Lower leg skin (tissue), 4 donors: Measurements from ENCODE around the gene MT1H. TPM values are rescaled to one million over a fixed set of nuclear protein-coding genes. Genes with fewer than 3 reads are reported as not detected.
"Not testable (repeated sequence)": the region's sequence is repeated elsewhere in the genome, so short reads cannot be mapped to it uniquely, and the experiment has no call there.

Source experiments
- DNase-seq, 2 donors: peaks; one replicate each; pipeline ENCODE4 v3.0.0-alpha.2; 2019; ENCODE audit warnings: low spot score in 2 of 2
- H3K4me3 ChIP-seq: fragments of 200-600 bp; sonication (generic); 2 replicates; pipeline ENCODE4 v1.5.1; 2017; ENCODE audit warnings: mild to moderate bottlenecking, low read depth; ENCODE audit not compliant: poor library complexity, severe bottlenecking
- POLR2A ChIP-seq, 2 donors: fragments of 450-650 bp; IDR thresholded peaks; one replicate each; pipeline ENCODE4 v1.6.1; 2016 to 2017; ENCODE audit warnings: antibody characterized with exemption in 2 of 2, mild to moderate bottlenecking in 1 of 2, moderate library complexity in 1 of 2
- WGBS, 2 donors: methylation state at CpG; one replicate each; pipeline ENCODE4 v1.1.5; 2018; 5-methylcytosine and 5-hydroxymethylcytosine counted together
- intact Hi-C: fragments of 100-400 bp; cut with DNase I; formaldehyde crosslinking; loops from one replicate; pipeline ENCODE4 v1.15.0; 2023; ENCODE audit warnings: low total_unique reads
- total RNA-seq, 4 donors: library from RNA; depleted of rRNA; stranded (reverse); fragments of >200 nt; gene quantifications; one replicate each; pipeline ENCODE4 v1.1.0, GENCODE V29; 2016
- TF ChIP-seq, protein P1 (sequence below), 3 donors: fragments of 450-650 bp; IDR thresholded peaks; one replicate each; pipeline ENCODE4 v1.5.1; 2016; ENCODE audit warnings: antibody characterized with exemption in 3 of 3, mild to moderate bottlenecking in 3 of 3, moderate library complexity in 2 of 3

Gene MT1H
- total RNA-seq, 4 donors from 2014 or later = 1.2 to 3.9 TPM; not detected in 2

DNA sequence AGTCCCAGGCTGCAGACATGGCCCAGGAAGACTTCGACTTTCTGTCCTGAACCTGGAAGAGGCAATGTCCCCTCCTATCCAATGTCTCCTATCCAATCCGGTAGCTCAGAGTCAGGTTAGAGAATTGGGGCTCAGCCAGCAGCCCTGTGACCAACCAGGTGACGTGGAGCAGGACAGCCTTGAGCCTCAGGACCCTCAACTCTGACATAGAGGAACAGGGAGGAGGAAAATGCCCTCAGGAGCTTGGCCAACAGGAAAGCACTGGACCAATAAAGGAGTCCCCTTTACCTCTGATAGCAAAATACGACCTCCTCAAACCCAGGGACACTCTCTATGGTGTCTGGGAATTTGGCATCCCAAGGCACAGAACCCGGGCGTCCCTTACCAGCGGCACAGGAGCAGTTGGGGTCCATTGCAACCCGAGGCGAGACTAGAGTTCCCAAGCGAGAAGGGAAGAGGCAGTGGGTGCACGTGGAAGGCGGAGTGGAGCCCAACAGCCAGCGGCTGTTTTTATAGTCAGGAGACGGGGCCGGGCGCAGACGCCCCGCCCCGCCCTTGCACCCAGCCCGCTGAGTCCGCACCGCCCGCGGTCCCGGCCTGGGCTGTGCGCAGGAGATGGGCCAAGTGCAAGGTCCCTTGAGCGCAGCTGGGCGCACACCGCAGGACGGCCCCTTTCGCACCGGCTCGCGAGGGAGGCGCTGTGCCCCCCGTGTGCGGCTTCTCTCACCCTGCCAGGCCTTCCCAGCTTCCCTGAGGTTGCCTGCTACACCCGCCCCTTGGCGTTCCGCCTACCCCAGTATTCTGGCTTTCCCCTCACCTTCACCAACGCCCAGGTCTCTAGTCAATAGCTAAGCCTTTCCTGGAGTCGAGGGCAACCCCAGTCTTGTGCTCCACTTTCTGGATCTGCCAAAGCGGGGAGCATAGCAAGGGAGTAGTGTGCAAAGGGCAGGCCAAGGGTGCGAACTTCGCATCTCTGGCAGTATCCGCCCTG is 1.7 kb upstream of the MT1H start, which contains the start of gene MT1G:
Gene MT1G (minus strand): TSS at position 485 of the 991 bp plus-strand sequence. CDS start 72 bp downstream, at position 413.
- no peak within 1 kb of the TSS for H3K4me3 ChIP-seq
- intact Hi-C loops = no loop called here
- no peak for TF ChIP-seq POLR2A (IDR thresholded peaks at IDR 0.05)
- TF ChIP-seq, protein P1, sequence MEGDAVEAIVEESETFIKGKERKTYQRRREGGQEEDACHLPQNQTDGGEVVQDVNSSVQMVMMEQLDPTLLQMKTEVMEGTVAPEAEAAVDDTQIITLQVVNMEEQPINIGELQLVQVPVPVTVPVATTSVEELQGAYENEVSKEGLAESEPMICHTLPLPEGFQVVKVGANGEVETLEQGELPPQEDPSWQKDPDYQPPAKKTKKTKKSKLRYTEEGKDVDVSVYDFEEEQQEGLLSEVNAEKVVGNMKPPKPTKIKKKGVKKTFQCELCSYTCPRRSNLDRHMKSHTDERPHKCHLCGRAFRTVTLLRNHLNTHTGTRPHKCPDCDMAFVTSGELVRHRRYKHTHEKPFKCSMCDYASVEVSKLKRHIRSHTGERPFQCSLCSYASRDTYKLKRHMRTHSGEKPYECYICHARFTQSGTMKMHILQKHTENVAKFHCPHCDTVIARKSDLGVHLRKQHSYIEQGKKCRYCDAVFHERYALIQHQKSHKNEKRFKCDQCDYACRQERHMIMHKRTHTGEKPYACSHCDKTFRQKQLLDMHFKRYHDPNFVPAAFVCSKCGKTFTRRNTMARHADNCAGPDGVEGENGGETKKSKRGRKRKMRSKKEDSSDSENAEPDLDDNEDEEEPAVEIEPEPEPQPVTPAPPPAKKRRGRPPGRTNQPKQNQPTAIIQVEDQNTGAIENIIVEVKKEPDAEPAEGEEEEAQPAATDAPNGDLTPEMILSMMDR (IDR thresholded peaks at IDR 0.05) = no peak
- peak in 1 of 2 donors; percentile 91 for DNase-seq
- WGBS, 2 donors = 18 to 21% methylated on average over 23 to 31 of the region's 46 CpGs

DNA sequence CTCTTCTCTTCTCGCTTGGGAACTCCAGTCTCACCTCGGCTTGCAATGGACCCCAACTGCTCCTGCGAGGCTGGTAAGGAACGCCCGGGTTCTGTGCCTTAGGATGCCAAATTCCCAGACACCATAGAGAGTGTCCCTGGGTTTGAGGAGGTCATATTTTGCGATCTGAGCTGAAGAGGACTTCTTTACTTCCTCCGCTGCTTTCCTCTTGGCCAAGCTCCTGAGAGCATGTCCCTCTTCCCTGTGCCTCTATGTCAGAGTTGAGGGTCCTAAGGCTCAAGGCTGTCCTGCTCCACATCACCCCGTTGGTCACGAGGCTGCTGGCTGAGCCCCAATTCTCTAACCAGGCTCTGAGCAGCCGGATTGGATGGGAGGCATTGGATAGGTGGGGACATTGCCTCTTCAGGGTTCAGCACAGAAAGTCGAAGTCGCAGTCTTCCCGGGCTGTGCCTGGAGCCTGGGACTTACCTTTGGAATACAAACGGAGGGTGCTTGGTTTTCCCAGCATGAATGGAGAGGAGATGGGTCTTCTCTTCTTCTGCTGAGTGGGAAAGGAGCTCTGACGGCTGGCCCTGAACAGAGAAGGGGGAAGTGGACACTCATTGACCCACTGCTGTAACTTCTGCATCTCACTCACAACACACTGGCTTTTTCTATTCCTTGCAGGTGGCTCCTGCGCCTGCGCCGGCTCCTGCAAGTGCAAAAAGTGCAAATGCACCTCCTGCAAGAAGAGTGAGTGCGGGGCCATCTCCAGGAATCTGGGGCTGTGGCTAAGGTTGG is 416 bp downstream of the MT1H start:
- H3K4me3 ChIP-seq = no peak overlapping the region
- TF ChIP-seq POLR2A (IDR thresholded peaks at IDR 0.05) = no peak
- TF ChIP-seq, protein P1 (IDR thresholded peaks at IDR 0.05) = no peak
- no peak for DNase-seq
- whole genome bisulfite sequencing, 2 donors = 41 to 49% methylated on average over 18 to 19 of the region's 19 CpGs
- intact Hi-C loops = loop anchor here (10.0 kb wide), 1 partner anchor 125 kb away; no protein-coding TSS in a partner anchor

DNA sequence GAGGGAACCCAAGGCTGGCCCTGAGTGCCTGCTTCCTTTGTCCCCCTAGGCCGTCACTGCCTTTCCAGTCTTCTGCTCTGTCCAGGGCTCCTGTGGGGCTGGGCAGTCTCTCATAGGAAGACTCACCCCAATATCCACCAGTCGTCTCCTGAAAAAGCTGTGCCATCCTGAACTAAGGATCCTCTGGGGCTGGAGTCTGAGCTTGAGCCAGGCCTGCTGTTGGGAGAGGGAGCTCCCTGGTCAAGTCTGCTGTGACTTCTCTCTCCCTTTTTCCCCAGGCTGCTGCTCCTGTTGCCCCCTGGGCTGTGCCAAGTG is 963 bp downstream of the MT1H start:
- 86 to 96% methylated on average over 2 of the region's 2 CpGs for WGBS, 2 donors
- TF ChIP-seq, protein P1 (IDR thresholded peaks at IDR 0.05) = no peak
- no peak for TF ChIP-seq POLR2A (IDR thresholded peaks at IDR 0.05)
- peak in 1 of 2 donors; percentile 73 for DNase-seq
- intact Hi-C loops = loop anchor here (10.0 kb wide), 1 partner anchor 124 kb away; no protein-coding TSS in a partner anchor
- H3K4me3 ChIP-seq = no peak overlapping the region

DNA sequence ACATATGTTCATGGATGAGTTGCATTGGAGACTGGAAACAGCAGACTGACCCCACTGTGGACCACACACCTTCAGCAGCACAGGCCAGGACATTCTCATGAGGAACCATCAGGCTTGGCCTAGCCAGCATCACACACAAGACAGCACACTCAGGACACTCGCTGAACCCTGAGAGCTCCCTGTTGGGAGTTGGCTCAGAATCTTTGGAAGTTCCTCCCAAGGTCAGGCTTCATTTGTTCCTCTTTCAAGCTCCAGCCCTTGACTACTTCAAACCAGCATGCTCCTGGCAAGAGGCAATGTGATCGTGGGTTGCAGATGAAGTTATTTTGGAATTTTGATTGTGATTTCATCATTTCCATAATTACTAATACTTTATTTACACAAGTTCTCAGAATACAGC is 2.1 kb downstream of the MT1H start:
- intact Hi-C loops = loop anchor here (10.0 kb wide), 1 partner anchor 123 kb away; no protein-coding TSS in a partner anchor
- 52 to 66% methylated on average over 2 of the region's 2 CpGs for WGBS, 2 donors
- H3K4me3 ChIP-seq, DNase-seq: not testable (repeated sequence)

DNA sequence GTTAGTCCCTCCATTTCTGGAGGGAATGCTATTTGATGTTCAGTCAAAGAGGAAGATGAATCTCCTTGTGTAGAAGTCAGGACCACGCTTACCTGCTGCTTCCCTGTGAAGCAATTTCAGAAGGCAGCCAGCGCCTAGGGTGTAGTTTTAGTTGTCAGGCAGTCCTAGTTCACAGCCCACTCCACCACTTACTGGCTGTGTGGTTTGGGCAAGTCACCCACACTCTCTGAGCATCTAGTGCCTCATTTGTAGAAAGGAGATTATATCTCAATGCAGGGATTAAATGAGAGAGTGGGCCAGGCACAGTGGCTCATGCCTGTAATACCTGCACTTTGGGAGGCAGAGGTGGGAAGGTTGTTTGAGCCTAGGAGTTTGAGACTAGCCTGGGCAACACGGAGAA is 2.6 kb downstream of the MT1H start:
- H3K4me3 ChIP-seq, DNase-seq: not testable (repeated sequence)
- WGBS, 2 donors = 77 to 88% methylated on average over 3 of the region's 3 CpGs
- intact Hi-C loops = loop anchor here (10.0 kb wide), 1 partner anchor 123 kb away; no protein-coding TSS in a partner anchor

DNA sequence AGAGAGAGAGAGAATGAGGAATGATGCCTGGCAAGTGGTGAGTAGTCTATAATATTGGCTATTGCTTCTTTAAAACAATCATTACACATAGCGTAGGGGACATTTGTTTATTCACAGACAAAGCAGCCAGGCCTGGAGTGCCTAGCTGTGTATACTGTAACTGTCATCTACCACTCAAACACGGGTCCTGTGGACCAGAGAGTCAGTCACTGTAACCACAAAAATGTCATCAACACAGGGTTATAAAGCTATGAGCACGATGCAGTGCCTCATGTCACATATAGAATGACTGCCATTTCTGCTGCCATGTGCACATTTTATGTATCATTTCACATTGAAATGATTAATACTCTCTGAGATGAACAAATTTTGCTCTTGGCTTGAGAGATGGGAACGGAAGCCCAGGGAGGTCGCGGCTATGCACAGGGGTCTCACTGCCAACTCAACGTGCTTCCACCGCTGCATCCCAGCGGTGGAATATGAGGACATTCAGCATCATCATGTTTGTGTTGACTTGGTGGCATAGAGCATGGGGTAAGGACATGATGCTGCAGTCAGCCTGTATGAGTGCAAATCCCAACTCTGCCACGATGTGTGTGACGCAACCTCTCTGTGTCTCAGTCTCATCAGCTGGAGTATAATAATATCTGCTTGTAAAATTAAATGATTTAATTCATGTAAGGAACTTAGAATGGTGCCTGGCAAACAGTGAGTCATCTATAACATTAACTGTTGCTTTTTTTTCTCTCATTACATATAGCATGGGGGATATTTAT is 3.3 kb downstream of the MT1H start:
- no peak overlapping the region for H3K4me3 ChIP-seq
- DNase-seq = no peak
- TF ChIP-seq, protein P1 (IDR thresholded peaks at IDR 0.05) = no peak
- no peak for TF ChIP-seq POLR2A (IDR thresholded peaks at IDR 0.05)
- intact Hi-C loops = loop anchor here (10.0 kb wide), 1 partner anchor 122 kb away; no protein-coding TSS in a partner anchor
- WGBS, 2 donors = 82 to 83% methylated on average over 11 of the region's 11 CpGs
